22Rv1 (cell line): ENCODE results near the gene DHX34.
A peak's percentile ranks its signal among the peaks of the same experiment; 100 is the strongest.
"Not testable (repeated sequence)": the region's sequence is repeated elsewhere in the genome, so short reads cannot be mapped to it uniquely, and the experiment has no call there.

Source experiments
- H3K27ac ChIP-seq: fragments of 450-650 bp; 2 replicates; pipeline ENCODE4 v1.5.1; 2017
- ZFX ChIP-seq: fragments of 450-650 bp; IDR thresholded peaks from 2 replicates; pipeline ENCODE4 v1.6.1; 2017; ENCODE audit warnings: antibody characterized with exemption, borderline replicate concordance
- TF ChIP-seq, protein P1 (sequence below): fragments of 450-650 bp; IDR thresholded peaks from 2 replicates; pipeline ENCODE4 v1.5.1; 2017; ENCODE audit warnings: mild to moderate bottlenecking

DHX34 gene

GRCh38 chr19:47348819-47349795, at the start of gene DHX34:
DHX34 (plus strand) TSS chr19:47349315; CDS start chr19:47353031, 3,716 bp downstream.
- TF ChIP-seq, protein P1, sequence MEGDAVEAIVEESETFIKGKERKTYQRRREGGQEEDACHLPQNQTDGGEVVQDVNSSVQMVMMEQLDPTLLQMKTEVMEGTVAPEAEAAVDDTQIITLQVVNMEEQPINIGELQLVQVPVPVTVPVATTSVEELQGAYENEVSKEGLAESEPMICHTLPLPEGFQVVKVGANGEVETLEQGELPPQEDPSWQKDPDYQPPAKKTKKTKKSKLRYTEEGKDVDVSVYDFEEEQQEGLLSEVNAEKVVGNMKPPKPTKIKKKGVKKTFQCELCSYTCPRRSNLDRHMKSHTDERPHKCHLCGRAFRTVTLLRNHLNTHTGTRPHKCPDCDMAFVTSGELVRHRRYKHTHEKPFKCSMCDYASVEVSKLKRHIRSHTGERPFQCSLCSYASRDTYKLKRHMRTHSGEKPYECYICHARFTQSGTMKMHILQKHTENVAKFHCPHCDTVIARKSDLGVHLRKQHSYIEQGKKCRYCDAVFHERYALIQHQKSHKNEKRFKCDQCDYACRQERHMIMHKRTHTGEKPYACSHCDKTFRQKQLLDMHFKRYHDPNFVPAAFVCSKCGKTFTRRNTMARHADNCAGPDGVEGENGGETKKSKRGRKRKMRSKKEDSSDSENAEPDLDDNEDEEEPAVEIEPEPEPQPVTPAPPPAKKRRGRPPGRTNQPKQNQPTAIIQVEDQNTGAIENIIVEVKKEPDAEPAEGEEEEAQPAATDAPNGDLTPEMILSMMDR = peak; percentile 98
- no peak for TF ChIP-seq ZFX

GRCh38 chr19:47300867-47301266, 48.2 kb upstream of the DHX34 start:
- H3K27ac ChIP-seq = not testable (repeated sequence)

More at GRCh38 chr19:47348819-47349795, at the start of gene DHX34:
- H3K27ac ChIP-seq = peak within 1 kb of the TSS; percentile 60

DNA sequence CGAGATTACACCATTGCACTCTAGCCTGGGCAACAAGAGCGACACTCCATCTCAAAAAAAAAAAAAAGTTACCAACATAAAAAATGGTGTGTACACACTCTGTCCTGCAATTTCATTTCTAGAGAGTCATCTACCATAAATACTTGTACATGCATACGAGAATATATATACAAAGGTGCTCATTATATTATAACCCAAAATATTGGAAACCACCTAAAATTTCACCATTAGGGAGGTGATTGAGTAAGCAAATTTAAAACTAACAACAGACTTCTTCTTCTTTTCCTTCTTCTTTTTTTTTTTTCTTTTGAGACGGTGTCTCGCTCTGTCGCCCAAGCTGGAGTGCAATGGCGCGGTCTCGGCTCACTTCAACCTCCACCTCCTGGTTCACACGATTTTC, 46.9 kb upstream of the DHX34 start:
- TF ChIP-seq ZFX = no peak
- TF ChIP-seq, protein P1 = no peak
- H3K27ac ChIP-seq = no peak overlapping the region

- TF ChIP-seq ZFX = no peak
- TF ChIP-seq, protein P1 = no peak
- H3K27ac ChIP-seq = no peak overlapping the region
Observed at GRCh38 chr19:47303966-47304365, 45.1 kb upstream of the DHX34 start.

GRCh38 chr19:47305309-47305751, 43.8 kb upstream of the DHX34 start:
- no peak for TF ChIP-seq ZFX
- TF ChIP-seq, protein P1 = peak; percentile 99
- H3K27ac ChIP-seq = peak overlapping the region; percentile 55

DNA sequence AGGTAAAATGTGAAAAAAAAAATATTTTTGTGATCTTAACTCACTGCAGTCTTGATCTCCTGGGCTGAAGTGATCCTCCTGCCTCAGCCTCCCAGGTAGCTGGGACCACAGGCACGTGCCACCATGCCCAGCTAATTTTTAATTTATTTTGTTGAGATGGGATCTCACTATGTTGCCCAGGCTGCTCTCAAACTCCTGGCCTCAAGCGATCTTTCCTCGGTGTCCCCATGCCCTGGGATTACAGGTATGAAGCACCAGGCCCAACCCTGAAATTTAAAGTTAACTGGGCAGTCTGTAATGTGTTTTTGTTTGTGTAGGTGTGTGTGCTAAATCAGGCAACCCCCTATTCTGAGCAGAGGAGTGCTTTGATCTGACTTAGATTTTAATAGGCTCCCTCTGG, 42.8 kb upstream of the DHX34 start:
- no peak for TF ChIP-seq ZFX
- TF ChIP-seq, protein P1 = no peak
- H3K27ac ChIP-seq = peak overlapping the region; percentile 55

GRCh38 chr19:47309038-47309437, 40.1 kb upstream of the DHX34 start:
- TF ChIP-seq, protein P1 = no peak
- TF ChIP-seq ZFX = no peak
- H3K27ac ChIP-seq = no peak overlapping the region
